ENCODE data around the gene REV3L.
"Not testable (repeated sequence)": the region's sequence is repeated elsewhere in the genome, so short reads cannot be mapped to it uniquely, and the experiment has no call there.

DNA sequence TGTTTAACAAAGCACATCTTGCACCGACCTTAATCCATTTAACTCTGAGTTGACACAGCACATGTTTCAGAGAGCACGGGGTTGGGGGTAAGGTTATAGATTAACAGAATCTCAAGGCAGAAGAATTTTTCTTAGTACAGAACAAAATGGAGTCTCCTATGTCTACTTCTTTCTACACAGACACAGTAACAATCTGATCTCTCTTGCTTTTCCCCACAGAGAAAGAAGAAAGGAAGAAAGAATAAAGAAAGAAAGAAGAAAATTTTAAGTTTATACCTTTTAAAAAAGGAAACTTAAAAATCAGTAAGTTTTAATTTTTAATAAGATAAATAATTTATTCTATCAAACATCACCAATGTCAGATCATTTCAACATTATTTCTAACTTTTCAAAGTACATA is 227.2 kb downstream of the REV3L start:
- not testable (repeated sequence) for TF ChIP-seq CTCF (IDR thresholded peaks at IDR 0.05; ENCODE audit: insufficient read depth, low read length); POLR2AphosphoS5 (IDR thresholded peaks at IDR 0.05; ENCODE audit: low read depth); GABPA (IDR thresholded peaks at IDR 0.05; ENCODE audit: low read depth); SPI1 (IDR thresholded peaks at IDR 0.05; ENCODE audit: borderline replicate concordance, low read depth)
- TF ChIP-seq, protein P1, sequence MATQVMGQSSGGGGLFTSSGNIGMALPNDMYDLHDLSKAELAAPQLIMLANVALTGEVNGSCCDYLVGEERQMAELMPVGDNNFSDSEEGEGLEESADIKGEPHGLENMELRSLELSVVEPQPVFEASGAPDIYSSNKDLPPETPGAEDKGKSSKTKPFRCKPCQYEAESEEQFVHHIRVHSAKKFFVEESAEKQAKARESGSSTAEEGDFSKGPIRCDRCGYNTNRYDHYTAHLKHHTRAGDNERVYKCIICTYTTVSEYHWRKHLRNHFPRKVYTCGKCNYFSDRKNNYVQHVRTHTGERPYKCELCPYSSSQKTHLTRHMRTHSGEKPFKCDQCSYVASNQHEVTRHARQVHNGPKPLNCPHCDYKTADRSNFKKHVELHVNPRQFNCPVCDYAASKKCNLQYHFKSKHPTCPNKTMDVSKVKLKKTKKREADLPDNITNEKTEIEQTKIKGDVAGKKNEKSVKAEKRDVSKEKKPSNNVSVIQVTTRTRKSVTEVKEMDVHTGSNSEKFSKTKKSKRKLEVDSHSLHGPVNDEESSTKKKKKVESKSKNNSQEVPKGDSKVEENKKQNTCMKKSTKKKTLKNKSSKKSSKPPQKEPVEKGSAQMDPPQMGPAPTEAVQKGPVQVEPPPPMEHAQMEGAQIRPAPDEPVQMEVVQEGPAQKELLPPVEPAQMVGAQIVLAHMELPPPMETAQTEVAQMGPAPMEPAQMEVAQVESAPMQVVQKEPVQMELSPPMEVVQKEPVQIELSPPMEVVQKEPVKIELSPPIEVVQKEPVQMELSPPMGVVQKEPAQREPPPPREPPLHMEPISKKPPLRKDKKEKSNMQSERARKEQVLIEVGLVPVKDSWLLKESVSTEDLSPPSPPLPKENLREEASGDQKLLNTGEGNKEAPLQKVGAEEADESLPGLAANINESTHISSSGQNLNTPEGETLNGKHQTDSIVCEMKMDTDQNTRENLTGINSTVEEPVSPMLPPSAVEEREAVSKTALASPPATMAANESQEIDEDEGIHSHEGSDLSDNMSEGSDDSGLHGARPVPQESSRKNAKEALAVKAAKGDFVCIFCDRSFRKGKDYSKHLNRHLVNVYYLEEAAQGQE (IDR thresholded peaks at IDR 0.05; ENCODE audit: insufficient replicate concordance, low read depth): not testable (repeated sequence)

Data from HL-60 (cell line).